Astrocyte of the cerebellum (primary cell): ENCODE results near the gene TNFRSF18.

Experiments
- DNase-seq: peaks from one replicate; pipeline ENCODE4 v3.0.0-alpha.2; 2011; ENCODE audit warnings: low read depth
- H3K4me3 ChIP-seq: 2 replicates; pipeline ENCODE4 v1.5.1; 2011; ENCODE audit warnings: mild to moderate bottlenecking, low read depth, low read length, moderate library complexity
- in situ Hi-C: cut with HindIII; loops from 2 replicates; pipeline ENCODE4 v1.10.0; 2017; ENCODE audit warnings: low sequenced_read_pairs
- TF ChIP-seq, protein P1 (sequence below): IDR thresholded peaks from 2 replicates; pipeline ENCODE4 v1.5.1; 2012; ENCODE audit warnings: low read length, low read depth, moderate library complexity, mild to moderate bottlenecking; ENCODE audit errors: missing control alignments

The TNFRSF18 gene

DNA sequence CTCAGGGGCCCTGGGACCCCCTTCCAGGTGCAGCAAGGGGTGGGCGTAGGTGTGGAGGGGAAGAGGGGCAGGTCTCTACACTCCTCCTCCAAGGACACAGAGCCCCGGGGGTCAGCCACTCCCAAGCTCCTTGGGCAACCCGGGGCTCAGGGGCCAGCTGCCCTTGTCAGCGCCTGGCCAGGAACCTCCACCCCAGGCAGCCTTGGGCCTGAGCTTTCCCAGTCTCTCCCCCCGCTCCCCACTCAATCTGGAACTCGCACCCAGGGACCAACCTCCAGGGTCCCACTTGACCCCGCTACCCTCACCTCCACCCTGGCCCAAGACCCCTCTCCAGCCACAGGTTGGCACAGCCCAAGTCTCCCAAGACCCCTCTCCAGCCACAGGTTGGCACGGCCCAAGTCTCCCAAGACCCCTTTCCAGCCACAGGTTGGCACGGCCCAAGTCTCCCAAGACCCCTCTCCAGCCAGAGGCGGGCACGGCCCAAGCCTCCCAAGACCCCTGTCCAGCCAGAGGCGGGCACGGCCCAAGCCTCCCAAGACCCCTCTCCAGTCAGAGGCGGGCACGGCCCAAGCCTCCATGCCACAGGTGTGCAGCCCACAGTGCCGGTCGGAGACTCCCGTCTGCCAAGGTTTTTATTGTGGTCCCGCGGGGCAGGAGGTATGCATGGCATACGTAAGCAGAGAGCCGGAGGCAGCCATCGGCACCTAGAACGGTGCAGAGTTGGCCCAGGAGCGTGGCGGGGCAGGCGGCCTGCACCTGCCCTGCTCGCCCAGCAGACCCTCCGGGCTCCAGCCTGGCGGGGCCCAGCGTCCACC lies 4.5 kb upstream of the TNFRSF18 start:
- DNase-seq: no peak
- H3K4me3 ChIP-seq: no peak overlapping the region
- TF ChIP-seq, protein P1, sequence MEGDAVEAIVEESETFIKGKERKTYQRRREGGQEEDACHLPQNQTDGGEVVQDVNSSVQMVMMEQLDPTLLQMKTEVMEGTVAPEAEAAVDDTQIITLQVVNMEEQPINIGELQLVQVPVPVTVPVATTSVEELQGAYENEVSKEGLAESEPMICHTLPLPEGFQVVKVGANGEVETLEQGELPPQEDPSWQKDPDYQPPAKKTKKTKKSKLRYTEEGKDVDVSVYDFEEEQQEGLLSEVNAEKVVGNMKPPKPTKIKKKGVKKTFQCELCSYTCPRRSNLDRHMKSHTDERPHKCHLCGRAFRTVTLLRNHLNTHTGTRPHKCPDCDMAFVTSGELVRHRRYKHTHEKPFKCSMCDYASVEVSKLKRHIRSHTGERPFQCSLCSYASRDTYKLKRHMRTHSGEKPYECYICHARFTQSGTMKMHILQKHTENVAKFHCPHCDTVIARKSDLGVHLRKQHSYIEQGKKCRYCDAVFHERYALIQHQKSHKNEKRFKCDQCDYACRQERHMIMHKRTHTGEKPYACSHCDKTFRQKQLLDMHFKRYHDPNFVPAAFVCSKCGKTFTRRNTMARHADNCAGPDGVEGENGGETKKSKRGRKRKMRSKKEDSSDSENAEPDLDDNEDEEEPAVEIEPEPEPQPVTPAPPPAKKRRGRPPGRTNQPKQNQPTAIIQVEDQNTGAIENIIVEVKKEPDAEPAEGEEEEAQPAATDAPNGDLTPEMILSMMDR: no peak
- in situ Hi-C loops: no loop called here

DNA sequence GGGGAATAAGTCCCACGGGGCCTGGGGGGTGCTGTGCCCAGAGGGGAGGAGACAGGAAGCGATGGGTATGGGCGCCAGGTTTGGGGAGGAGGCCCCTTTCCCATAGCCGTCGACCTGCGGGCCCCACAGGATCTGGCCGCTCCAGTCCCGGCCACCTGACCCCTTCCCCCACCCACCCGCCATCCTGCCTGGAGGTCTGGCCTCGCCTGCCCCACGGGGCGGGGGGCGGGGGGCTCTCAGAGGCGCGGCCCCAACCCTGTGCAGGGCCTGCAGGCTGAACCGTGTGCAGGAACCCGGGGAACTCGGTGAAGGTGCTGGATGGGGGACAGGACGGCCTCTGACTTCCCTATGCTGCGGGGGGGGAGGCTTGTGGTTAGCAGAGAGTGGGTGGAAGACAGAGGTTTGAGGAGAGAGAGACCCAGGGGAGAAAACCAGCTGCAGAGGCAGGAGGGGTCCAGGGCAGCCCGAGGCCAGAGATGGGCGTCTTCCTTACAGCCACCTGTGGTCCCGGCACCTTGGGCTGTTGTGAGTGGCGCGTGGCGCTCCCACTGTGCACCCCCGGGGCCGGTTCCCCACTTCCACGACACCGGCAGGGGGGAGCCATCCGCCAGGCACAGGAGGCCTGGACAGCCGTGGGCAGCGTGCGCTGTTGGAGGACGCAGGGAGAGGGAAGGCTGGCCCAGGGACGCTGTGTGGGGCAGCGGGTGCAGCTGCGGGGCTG lies 2.5 kb upstream of the TNFRSF18 start:
- in situ Hi-C loops: no loop called here
- no peak overlapping the region for H3K4me3 ChIP-seq
- TF ChIP-seq, protein P1: no peak
- DNase-seq: no peak

DNA sequence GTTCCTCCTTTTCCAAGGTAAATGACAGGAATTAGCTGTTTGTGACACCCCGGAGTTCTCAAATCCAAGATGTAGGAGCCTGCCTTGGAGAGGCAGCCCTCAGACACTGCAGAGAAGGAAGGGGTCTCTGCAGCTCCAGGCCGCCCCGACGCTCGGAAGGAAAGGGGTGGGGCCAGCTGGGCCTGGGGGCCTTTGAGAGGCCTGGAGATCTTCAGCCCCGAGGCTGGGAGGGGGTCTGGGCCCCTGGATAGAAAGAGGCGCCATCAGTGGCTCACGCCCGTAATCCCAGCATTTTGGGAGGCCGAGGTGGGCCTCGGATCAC lies 1.1 kb upstream of the TNFRSF18 start:
- TF ChIP-seq, protein P1: no peak
- DNase-seq: no peak
- H3K4me3 ChIP-seq: no peak overlapping the region
- in situ Hi-C loops: no loop called here

DNA sequence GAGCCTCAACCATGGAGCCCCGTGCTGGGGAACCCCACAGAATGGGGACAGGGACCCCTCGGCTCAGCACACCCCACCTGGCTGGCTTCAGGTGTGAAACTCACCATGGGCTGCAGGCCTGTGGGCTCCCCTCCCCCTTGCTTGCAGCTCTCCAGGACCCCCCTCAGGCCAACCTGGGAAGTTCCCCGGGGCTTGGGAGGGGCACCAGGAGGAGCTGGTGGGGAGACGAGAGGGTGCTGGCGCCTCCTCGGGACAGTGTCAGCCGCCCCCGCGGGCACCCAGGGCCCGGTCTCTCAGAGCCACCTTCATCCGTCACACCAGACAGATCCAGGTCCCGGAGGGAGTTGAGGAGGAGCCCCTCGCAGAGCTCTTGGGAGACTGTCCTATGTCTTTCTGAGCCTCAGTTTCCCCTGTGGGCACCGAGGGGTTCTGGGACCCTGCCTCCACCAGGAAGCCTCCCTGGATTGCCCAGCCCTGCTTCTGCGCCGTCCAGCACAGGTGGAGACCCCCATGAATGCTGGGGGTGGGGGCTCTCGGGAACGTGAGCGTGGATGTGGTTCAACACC lies 657 bp upstream of the TNFRSF18 start:
- no peak overlapping the region for H3K4me3 ChIP-seq
- in situ Hi-C loops: no loop called here
- DNase-seq: no peak
- TF ChIP-seq, protein P1: no peak

DNA sequence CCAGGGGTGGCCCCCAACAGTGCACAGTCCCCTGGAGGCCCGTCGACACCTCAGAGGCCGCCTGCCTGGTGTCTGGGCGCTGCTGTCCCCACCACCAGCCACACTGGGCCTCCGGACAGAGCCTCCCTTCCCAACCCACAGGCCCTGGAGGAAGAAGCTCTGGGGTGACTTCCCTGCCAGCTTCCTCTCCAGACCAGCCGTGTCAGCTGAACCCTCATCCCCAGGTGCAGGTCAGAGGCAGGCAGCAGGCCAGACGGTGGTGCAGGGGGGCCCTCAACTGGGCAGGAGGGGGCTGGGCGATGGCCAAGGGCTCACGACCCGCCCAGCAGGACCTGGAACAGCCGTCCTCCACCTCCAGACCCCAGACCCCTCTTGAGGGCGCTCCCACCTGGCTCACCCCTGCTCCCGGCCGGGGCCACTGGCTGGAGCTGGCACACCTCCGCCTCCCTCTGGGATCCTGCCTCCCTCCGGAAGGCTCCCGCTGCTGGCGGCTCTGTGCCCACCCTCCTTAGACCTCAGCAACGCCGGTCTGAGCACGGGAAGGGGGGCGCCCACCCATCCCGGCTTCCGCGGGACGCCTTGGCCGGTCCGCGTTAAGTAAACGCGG lies 520 bp downstream of the TNFRSF18 start:
- H3K4me3 ChIP-seq: no peak overlapping the region
- DNase-seq: no peak
- TF ChIP-seq, protein P1: no peak
- in situ Hi-C loops: no loop called here

DNA sequence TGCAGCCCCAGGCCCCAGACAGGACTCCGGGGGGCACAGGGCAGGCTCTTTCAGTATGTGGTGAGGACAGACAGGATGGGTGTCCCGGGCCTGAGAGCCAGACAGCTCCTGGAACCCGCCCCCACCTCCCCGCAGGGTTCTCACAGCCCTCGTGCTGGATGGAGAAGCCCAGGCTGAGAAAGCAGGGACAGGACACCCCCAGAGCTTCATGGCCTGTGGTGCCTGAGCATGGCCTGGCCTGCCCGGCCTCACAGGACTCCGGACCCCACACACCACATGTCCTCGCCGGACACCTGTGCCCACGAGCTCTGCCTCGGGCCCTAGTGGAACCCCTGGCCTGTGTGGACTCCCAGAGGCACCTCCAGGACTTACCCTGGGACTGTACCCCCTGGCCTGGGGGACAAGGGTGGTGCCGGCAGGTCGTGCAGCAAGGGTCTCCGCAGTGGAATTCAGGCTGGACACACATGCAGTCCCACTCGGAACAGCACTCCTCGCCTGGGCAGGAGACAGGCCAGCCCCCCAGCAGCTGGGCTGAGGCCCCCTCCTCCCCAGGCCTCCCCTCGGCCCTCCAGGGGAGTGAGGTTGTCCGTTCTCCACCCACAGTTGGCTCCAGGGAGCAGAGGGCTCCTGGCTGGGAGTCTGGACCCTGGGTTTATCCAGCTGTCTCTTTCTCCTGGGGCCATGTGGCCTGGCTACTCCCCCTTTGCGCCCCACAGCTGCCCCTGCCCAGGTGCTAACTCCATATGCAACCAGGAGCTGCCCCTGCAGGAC lies 1.2 kb downstream of the TNFRSF18 start:
- in situ Hi-C loops: no loop called here
- DNase-seq: no peak
- TF ChIP-seq, protein P1: no peak
- no peak overlapping the region for H3K4me3 ChIP-seq
